CD14-positive monocyte (primary cell): ENCODE measurements around the gene TNIP2. TPM values are rescaled to one million over a fixed set of nuclear protein-coding genes. Genes with fewer than 3 reads are reported as not detected.

ENCODE experiments used
- DNase-seq, 3 donors: peaks; one replicate each; pipeline ENCODE4 v3.0.0-alpha.2; 2011 to 2022
- H2AFZ ChIP-seq: 2 replicates; pipeline ENCODE4 v1.6.0; 2012; ENCODE audit warnings: mild to moderate bottlenecking, low read depth, low read length, inconsistent platforms; ENCODE audit not compliant: insufficient read depth, poor library complexity, severe bottlenecking
- H3K27ac ChIP-seq, 2 donors: 1 replicate in 1 of 2; 2 replicates in 1 of 2; pipeline ENCODE4 v1.5.1; 2012 to 2013; ENCODE audit warnings: low read length in 2 of 2, control low read depth in 1 of 2, inconsistent platforms in 1 of 2, low read depth in 1 of 2, mild to moderate bottlenecking in 1 of 2
- H3K27me3 ChIP-seq, 2 donors: one replicate each; pipeline versions ENCODE4 v1.6.0 to v1.6.1; 2011 to 2013; ENCODE audit warnings: low read length in 2 of 2; ENCODE audit not compliant: control insufficient read depth in 2 of 2, insufficient read depth in 2 of 2
- H3K36me3 ChIP-seq, 2 donors: replicated peaks in 1 of 2; 1 replicate in 1 of 2; 2 replicates in 1 of 2; pipeline versions ENCODE4 v1.5.1 to v1.6.1; 2012 to 2013; ENCODE audit warnings: low read length in 2 of 2, control low read depth in 1 of 2, inconsistent platforms in 1 of 2, mild to moderate bottlenecking in 1 of 2; ENCODE audit not compliant: insufficient read depth in 2 of 2, control insufficient read depth in 1 of 2
- H3K4me1 ChIP-seq, 2 donors: 1 replicate in 1 of 2; 2 replicates in 1 of 2; pipeline versions ENCODE4 v1.5.1 to v1.6.1; 2012 to 2013; ENCODE audit warnings: low read length in 2 of 2, control low read depth in 1 of 2, inconsistent platforms in 1 of 2, mild to moderate bottlenecking in 1 of 2, moderate library complexity in 1 of 2; ENCODE audit not compliant: insufficient read depth in 2 of 2, control insufficient read depth in 1 of 2
- H3K4me2 ChIP-seq: replicated peaks from 2 replicates; pipeline ENCODE3; 2012; ENCODE audit warnings: low read length, moderate library complexity, mild to moderate bottlenecking; ENCODE audit not compliant: poor library complexity, severe bottlenecking; ENCODE audit errors: extremely low read depth
- H3K4me3 ChIP-seq, 3 experiments: fragments of 200-600 bp in 1 of 3; sonication (generic) in 1 of 3; replicated peaks in 1 of 3; 1 replicate in 2 of 3; 2 replicates in 1 of 3; pipeline ENCODE4 v1.5.1; 2011 to 2013; ENCODE audit warnings: low read length in 3 of 3, mild to moderate bottlenecking in 3 of 3, control low read depth in 2 of 3, low read depth in 2 of 3, inconsistent platforms in 1 of 3, moderate library complexity in 1 of 3
- H3K79me2 ChIP-seq: 2 replicates; pipeline ENCODE4 v1.6.0; 2012; ENCODE audit warnings: mild to moderate bottlenecking, control low read depth, inconsistent platforms, low read length, moderate library complexity; ENCODE audit not compliant: insufficient read depth
- H3K9ac ChIP-seq: 2 replicates; pipeline ENCODE4 v1.6.0; 2017; ENCODE audit warnings: low read length, mild to moderate bottlenecking; ENCODE audit not compliant: insufficient read depth, poor library complexity, severe bottlenecking
- H3K9me3 ChIP-seq, 2 donors: replicated peaks in 1 of 2; 1 replicate in 1 of 2; 2 replicates in 1 of 2; pipeline versions ENCODE4 v1.5.1 to v1.6.1; 2012 to 2013; ENCODE audit warnings: low read length in 2 of 2, control low read depth in 1 of 2; ENCODE audit not compliant: control insufficient read depth in 1 of 2, insufficient read depth in 1 of 2
- H4K20me1 ChIP-seq: 2 replicates; pipeline ENCODE4 v1.6.0; 2012; ENCODE audit warnings: mild to moderate bottlenecking, low read length, control low read depth, moderate library complexity; ENCODE audit not compliant: insufficient read depth
- H3K27ac Mint-ChIP-seq, 7 donors: one replicate each; pipeline ENCODE4 v1.8.0; 2020; ENCODE audit warnings: mild to moderate bottlenecking in 7 of 7, mixed read lengths in 7 of 7, moderate library complexity in 6 of 7, inconsistent platforms in 2 of 7
- H3K27me3 Mint-ChIP-seq, 3 donors: one replicate each; pipeline ENCODE4 v1.8.0; 2021 to 2022; ENCODE audit warnings: low read depth in 3 of 3, mild to moderate bottlenecking in 3 of 3, mixed read lengths in 3 of 3, moderate library complexity in 3 of 3, inconsistent platforms in 1 of 3
- H3K36me3 Mint-ChIP-seq, 2 donors: one replicate each; pipeline ENCODE4 v1.8.0; 2020; ENCODE audit warnings: mixed read lengths in 2 of 2, inconsistent platforms in 1 of 2, mild to moderate bottlenecking in 1 of 2
- H3K4me1 Mint-ChIP-seq: one replicate; pipeline ENCODE4 v1.8.0; 2020; ENCODE audit warnings: mild to moderate bottlenecking, mixed read lengths
- H3K4me3 Mint-ChIP-seq, 2 donors: one replicate each; pipeline ENCODE4 v1.8.0; 2020; ENCODE audit warnings: mild to moderate bottlenecking in 2 of 2, mixed read lengths in 2 of 2, moderate library complexity in 1 of 2
- H3K9me3 Mint-ChIP-seq, 7 donors: one replicate each; pipeline ENCODE4 v1.8.0; 2020 to 2022; ENCODE audit warnings: mixed read lengths in 7 of 7, mild to moderate bottlenecking in 6 of 7, moderate library complexity in 6 of 7, inconsistent platforms in 2 of 7
- WGBS: methylation state at CpG from one replicate; pipeline ENCODE4 v1.1.5; 2013; ENCODE audit warnings: missing lambda C conversion rate; ENCODE audit not compliant: insufficient coverage; 5-methylcytosine and 5-hydroxymethylcytosine counted together
- intact Hi-C, 2 donors: fragments of 100-400 bp; cut with micrococcal nuclease; formaldehyde crosslinking; loops; one replicate each; pipeline versions ENCODE4 v1.15.0 to v1.15.1; 2023
- polyA plus RNA-seq, 3 donors: library from polyadenylated mRNA; depleted of rRNA in 1 of 3; unstranded in 2 of 3; stranded (reverse) in 1 of 3; fragments of 300-500 nt in 2 of 3; fragments of >200 nt in 1 of 3; fragmentation: Illumina TruSeq in 2 of 3; gene quantifications; 1 replicate in 2 of 3; 2 replicates in 1 of 3; pipeline ENCODE4 v1.2.3, GENCODE V29; 2012 to 2021
- TF ChIP-seq, protein P1 (sequence below): fragments of 200-600 bp; IDR thresholded peaks from one replicate; pipeline ENCODE4 v1.8.0; 2022; ENCODE audit warnings: antibody characterized with exemption, mild to moderate bottlenecking

Gene TNIP2
- polyA plus RNA-seq, 3 donors = 27.6 to 75.7 (median 28.2) TPM

- Histone ChIP-seq H3K9ac (peak overlapping the region; percentile 87), H3K27ac (peak overlapping the region in 1 of 2 donors; percentile 80), H2AFZ (peak overlapping the region; percentile 83), H3K9me3 (no peaks in the 10 kb centered on the region), H3K36me3 (peaks cover 7 to 21% of the 10 kb centered on the region in 2 donors), H3K4me1 (peaks cover 15 to 19% of the 10 kb centered on the region in 2 donors), H4K20me1 (peaks cover 50% of the 10 kb centered on the region), H3K4me3 (peak overlapping the region; percentile 67 to 92 (median 83)), H3K27me3 (no peaks in the 10 kb centered on the region), H3K79me2 (peaks cover 55% of the 10 kb centered on the region), H3K4me2 (peak overlapping the region; percentile 92)
- Mint-ChIP-seq H3K27me3 (peaks cover 0 to 4% (median 1%) of the 10 kb centered on the region in 3 donors), H3K4me3 (peak overlapping the region; percentile 72 to 82), H3K27ac (peak overlapping the region in 5 of 7 donors; percentile 40 to 88 (median 66)), H3K36me3 (peaks cover 9 to 25% of the 10 kb centered on the region in 2 donors), H3K9me3 (no peaks in the 10 kb centered on the region), H3K4me1 (peaks cover 32% of the 10 kb centered on the region)
- no peak for DNase-seq
- intact Hi-C loops = loop anchor here (5.0 kb wide), 4 partner anchors 42 to 513 kb away; partner anchors contain the start of genes HAUS3 (in 1 of the 2) and POLN (in 1 of the 2)
- WGBS = 81% methylated on average over 19 of the region's 23 CpGs
- TF ChIP-seq, protein P1, sequence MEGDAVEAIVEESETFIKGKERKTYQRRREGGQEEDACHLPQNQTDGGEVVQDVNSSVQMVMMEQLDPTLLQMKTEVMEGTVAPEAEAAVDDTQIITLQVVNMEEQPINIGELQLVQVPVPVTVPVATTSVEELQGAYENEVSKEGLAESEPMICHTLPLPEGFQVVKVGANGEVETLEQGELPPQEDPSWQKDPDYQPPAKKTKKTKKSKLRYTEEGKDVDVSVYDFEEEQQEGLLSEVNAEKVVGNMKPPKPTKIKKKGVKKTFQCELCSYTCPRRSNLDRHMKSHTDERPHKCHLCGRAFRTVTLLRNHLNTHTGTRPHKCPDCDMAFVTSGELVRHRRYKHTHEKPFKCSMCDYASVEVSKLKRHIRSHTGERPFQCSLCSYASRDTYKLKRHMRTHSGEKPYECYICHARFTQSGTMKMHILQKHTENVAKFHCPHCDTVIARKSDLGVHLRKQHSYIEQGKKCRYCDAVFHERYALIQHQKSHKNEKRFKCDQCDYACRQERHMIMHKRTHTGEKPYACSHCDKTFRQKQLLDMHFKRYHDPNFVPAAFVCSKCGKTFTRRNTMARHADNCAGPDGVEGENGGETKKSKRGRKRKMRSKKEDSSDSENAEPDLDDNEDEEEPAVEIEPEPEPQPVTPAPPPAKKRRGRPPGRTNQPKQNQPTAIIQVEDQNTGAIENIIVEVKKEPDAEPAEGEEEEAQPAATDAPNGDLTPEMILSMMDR = no peak
Observed at GRCh38 chr4:2754848-2755819, 1.0 kb downstream of the TNIP2 start.

DNA sequence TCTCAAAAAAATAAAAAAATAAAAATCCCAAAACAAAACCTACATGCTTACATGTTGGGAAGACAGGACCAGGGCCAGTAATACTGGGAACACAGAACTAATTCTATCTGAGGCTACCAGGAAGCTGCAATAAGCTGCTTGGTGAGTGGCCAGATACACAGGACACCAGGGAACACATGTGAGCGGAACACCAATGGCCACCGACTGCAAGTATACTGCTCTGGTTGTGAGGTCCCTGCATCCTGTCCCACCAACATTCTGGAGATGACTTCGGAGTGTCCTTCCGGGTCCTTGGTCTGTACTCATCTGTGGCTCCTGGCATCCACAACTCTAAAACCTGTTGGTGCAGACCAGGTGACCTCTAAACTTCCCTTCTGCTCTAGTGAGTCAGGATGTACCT lies 2.7 kb downstream of the TNIP2 start:
- Mint-ChIP-seq H3K36me3 (peaks cover 9 to 35% of the 10 kb centered on the region in 2 donors), H3K27me3 (peaks cover 0 to 4% (median 0%) of the 10 kb centered on the region in 3 donors), H3K4me1 (peaks cover 24% of the 10 kb centered on the region), H3K9me3 (no peaks in the 10 kb centered on the region), H3K4me3 (no peak overlapping the region), H3K27ac (peak overlapping the region in 1 of 7 donors; percentile 55)
- H3K79me2 ChIP-seq = peaks cover 69% of the 10 kb centered on the region
- no peak overlapping the region for H3K4me3 ChIP-seq
- 91% methylated on average over 3 of the region's 4 CpGs for WGBS
- H3K27ac ChIP-seq = no peak overlapping the region
- no peak overlapping the region for H3K9ac ChIP-seq
- H3K4me2 ChIP-seq = no peak overlapping the region
- peaks cover 7 to 32% of the 10 kb centered on the region in 2 donors for H3K36me3 ChIP-seq
- intact Hi-C loops = no loop called here
- H3K9me3 ChIP-seq = no peaks in the 10 kb centered on the region
- H2AFZ ChIP-seq = no peak overlapping the region
- H3K4me1 ChIP-seq = peaks cover 15 to 19% of the 10 kb centered on the region in 2 donors
- H4K20me1 ChIP-seq = peaks cover 65% of the 10 kb centered on the region
- H3K27me3 ChIP-seq = no peaks in the 10 kb centered on the region
- DNase-seq = no peak
- TF ChIP-seq, protein P1 = no peak
